AG08396 (cell line): Measurements from ENCODE around the gene CYP21A2.

Source experiments
- DNase-seq: peaks from one replicate; pipeline ENCODE4 v3.0.0; 2012; ENCODE audit warnings: low spot score, mixed read lengths

The CYP21A2 gene

GRCh38 chr6:32083812-32084768 lies 45.9 kb downstream of the CYP21A2 start:
- no peak for DNase-seq

GRCh38 chr6:32084780-32085179 lies 46.6 kb downstream of the CYP21A2 start:
- DNase-seq = no peak

DNA sequence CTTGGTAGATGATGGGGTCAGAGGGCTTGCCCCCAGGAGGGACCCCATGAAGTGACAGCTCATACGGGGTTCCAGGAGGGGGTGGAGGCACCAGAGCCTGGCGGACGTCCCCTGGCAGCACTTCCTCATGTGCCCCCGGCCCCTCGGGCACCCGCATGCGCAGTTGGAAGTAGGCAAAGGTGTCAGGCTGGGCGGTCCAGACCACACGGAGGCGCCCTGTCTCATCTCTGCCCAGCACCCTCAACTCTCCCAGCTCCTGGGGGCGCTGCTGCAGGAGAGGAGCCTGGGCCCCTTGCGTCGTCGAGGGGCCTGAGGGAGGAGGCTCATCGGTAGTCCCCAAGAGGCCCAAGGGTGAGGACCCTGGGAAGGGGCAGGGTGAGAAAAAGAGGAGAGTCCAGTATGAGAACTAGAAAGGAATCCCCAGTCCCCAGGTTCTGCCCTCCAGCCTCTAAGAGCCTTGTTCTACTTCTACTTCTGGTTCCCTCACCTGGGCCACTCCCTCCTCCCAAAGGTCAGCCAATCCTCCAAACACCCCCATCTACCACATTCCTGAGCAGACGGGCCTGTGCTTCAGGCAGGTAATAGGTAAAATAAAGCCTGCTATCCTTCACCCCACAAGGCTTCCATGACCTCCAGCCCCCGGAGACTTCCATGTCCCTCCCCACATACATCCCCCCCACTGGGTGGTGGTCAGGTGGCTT lies 47.7 kb downstream of the CYP21A2 start:
- DNase-seq = no peak

- peak; percentile 87 for DNase-seq
Observed at GRCh38 chr6:32086661-32087573, 48.7 kb downstream of the CYP21A2 start.

DNA sequence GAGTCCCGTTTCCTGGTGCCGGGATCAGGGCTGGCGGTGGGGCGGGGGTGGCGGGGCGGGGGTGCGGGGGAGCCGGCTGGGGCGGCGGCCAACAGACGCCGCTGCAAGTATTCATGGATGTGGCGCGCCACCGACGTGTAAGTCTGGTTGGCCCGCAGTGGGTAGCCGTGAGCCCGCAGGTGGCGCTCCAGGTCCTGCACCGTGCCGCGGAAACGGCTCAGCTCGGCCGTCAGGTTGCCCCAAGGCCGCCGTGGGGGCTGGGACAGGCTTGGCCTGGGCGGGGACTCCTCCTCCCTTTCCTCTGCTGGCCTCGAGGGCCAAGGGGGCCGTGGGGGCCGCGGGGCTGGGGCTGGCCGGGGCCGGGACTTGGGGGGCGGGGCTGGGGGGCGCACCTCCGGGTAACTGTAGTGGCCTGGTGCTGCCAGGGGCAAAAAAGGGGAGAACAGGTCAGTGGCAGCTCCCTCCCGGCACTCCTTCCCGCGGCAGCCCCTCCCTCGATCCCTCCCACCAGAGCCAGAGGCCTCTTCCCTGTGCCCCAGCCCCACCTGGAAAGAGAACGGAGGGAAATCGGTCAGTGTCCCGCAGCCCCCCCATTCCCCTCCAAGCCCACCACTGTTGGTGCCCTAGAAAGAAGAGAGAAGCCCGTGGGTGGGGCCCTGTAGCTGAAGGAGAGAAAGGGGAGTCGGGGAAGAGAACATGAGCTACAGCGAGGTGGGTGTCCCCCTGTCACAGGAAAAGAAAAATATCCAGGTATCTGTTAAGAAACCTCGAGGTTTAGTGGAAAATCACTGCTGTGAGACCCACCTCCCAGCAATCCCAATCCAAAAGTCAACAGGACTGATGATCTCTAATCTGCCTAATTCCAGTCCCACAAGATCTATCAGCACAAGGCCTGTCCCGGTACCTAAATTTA lies 49.6 kb downstream of the CYP21A2 start:
- peak; percentile 67 for DNase-seq

DNA sequence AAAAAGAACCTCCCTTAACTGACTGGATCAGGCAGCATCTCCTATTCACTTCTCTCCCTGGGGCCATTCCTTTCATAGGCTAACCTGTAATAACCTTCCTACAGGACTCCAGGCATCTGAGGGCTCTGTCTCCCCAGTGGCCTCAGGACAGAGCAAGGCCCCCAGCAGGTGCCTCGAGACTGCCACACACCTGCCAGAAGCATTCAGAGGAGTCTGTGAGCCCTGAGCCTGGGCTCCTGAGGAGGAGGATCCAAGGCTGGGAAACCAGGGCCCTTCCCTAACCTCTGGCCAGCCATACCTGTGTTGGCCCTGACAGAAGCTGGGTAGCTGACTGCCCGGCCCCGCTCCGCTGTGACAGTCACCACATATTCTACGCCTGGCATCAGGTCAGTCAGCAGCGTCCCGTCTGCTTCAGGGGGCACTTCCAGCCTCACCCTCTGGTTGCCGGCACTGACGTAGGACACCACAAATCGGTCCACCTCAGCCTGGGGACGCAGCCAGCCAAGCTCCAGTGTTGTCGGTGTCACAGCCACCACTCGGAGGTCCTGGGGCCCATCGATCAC lies 50.4 kb downstream of the CYP21A2 start:
- no peak for DNase-seq

DNA sequence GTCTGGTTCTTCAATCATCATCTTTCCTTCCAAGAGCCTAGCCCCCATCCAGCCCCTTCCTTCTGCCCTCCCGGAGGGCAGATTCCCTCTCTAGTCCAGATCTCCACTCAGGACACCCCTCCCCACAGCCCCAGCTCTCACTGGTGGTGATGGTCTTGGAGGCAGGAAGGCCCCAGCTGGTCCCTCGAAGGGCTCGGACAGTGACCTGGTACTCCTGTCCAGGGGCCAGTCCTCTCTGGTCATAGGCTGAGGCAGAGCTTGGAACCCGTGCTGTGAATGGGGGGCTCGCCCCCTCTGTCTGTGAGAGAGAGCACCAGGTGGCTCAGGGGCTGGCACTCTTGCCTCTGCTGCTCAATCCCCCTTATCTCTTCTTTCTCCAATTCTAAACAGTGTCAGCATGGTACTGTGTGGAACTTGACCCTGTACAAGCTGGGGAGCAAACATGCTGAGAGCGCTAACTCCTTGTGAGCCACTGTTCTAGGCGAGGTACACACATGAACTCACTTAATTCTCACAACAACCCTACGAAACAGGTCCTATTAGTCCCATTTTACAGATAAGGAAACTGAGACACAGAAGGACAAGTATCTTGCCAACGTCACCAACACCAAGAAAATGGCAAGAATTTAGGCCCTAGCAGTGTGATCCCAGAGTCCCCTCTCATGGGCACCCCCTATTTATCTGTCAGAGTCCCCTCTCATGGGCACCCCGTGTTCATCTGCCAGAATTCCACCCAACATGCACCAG lies 51.0 kb downstream of the CYP21A2 start:
- DNase-seq = no peak
